ENCODE data around the gene TESPA1.

DNA sequence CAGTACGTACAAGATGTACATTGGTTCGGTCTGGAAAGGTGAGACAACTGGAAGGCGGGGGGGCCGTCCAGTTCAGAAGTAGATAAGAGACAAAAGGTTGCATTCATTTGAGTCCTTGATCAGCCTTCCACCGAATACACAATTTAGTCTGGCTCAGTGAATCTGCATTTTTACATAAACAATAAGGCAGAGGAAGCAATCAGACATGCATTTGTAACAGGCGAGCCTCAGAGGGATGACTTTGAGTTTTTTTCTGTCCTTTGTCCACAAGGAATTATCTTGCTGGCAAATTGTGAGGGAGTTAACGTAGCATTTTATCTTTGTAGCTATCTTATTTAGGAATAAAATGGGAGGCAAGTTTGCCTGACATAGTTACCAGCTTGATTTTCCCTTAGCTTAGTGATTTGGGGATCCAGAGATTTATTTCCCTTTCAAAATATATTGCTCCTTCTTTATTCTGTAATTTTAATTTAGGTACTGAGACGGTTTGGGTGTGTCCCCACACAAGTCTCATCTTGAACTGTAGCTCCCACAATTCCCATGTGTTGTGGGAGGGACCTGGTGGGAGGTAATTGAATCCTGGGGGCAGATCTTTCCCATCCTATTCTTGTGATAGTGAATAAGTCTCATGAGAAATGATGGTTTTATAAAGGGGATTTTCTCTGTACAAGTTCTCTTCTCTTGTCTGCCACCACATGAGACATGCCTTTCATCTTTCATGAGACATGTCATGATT is 59.4 kb downstream of the TESPA1 start:
- TF ChIP-seq CTBP1 (IDR thresholded peaks at IDR 0.05; ENCODE audit: borderline replicate concordance) (no peak), EZH2 (IDR thresholded peaks at IDR 0.05; ENCODE audit: borderline replicate concordance, low read depth, low read length) (no peak), CCAR2 (IDR thresholded peaks at IDR 0.05; ENCODE audit: low read depth, low read length) (no peak), NBN (IDR thresholded peaks at IDR 0.05; ENCODE audit: low read depth) (no peak), PHF8 (IDR thresholded peaks at IDR 0.05; ENCODE audit: borderline replicate concordance, low read length) (no peak), PKNOX1 (IDR thresholded peaks at IDR 0.05) (no peak), NFATC3 (IDR thresholded peaks at IDR 0.05) (no peak), SMC3 (conservative IDR thresholded peaks at IDR 0.05; ENCODE audit: insufficient read depth, low read depth, low read length) (no peak), NR1H2 (CRISPR knock-in tag; IDR thresholded peaks at IDR 0.05) (no peak), CREB1 (IDR thresholded peaks at IDR 0.05) (no peak), CREB1 (CRISPR knock-in tag; IDR thresholded peaks at IDR 0.05) (no peak), NCOA4 (IDR thresholded peaks at IDR 0.05; ENCODE audit: partially characterized antibody) (no peak), RFX5 (IDR thresholded peaks at IDR 0.05; ENCODE audit: low read depth, low read length) (no peak)
- TF ChIP-seq, protein P1, sequence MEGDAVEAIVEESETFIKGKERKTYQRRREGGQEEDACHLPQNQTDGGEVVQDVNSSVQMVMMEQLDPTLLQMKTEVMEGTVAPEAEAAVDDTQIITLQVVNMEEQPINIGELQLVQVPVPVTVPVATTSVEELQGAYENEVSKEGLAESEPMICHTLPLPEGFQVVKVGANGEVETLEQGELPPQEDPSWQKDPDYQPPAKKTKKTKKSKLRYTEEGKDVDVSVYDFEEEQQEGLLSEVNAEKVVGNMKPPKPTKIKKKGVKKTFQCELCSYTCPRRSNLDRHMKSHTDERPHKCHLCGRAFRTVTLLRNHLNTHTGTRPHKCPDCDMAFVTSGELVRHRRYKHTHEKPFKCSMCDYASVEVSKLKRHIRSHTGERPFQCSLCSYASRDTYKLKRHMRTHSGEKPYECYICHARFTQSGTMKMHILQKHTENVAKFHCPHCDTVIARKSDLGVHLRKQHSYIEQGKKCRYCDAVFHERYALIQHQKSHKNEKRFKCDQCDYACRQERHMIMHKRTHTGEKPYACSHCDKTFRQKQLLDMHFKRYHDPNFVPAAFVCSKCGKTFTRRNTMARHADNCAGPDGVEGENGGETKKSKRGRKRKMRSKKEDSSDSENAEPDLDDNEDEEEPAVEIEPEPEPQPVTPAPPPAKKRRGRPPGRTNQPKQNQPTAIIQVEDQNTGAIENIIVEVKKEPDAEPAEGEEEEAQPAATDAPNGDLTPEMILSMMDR (IDR thresholded peaks at IDR 0.05 in 2 of 3, conservative IDR thresholded peaks at IDR 0.05 in 1 of 3; ENCODE audit: insufficient read depth in 2 of 3, low read depth in 1 of 3, low read length in 3 of 3): no peak
- TF ChIP-seq, protein P2, sequence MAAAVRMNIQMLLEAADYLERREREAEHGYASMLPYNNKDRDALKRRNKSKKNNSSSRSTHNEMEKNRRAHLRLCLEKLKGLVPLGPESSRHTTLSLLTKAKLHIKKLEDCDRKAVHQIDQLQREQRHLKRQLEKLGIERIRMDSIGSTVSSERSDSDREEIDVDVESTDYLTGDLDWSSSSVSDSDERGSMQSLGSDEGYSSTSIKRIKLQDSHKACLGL (CRISPR knock-in tag; IDR thresholded peaks at IDR 0.05; ENCODE audit: borderline replicate concordance, poor library complexity, severe bottlenecking): no peak
